Measurements from ENCODE around the gene BATF. TPM values are rescaled to one million over a fixed set of nuclear protein-coding genes. Genes with fewer than 3 reads are reported as not detected.

Gene BATF
- polyA plus RNA-seq, 1 donor from 2014 or later = not detected

- no peaks in the 10 kb centered on the region for H3F3A ChIP-seq (ENCODE audit: insufficient read depth, low read length, poor library complexity, severe bottlenecking)
- H3K9me2 ChIP-seq (ENCODE audit: insufficient read depth, low read length) = no peaks in the 10 kb centered on the region
- no peak overlapping the region for H3K9ac ChIP-seq (ENCODE audit: low read length)
- no peaks in the 10 kb centered on the region for H3K36me3 ChIP-seq (ENCODE audit: insufficient read depth, low read length)
- no peaks in the 10 kb centered on the region for H3K9me3 ChIP-seq (ENCODE audit: low read length)
- H2AFZ ChIP-seq (ENCODE audit: low read depth, low read length) = no peak overlapping the region
- H3K79me2 ChIP-seq (replicated peaks; ENCODE audit: insufficient read depth, low read length) = no peaks in the 10 kb centered on the region
- no peak for TF ChIP-seq CTCF (IDR thresholded peaks at IDR 0.05; ENCODE audit: poor library complexity, severe bottlenecking)
- TF ChIP-seq, protein P1, sequence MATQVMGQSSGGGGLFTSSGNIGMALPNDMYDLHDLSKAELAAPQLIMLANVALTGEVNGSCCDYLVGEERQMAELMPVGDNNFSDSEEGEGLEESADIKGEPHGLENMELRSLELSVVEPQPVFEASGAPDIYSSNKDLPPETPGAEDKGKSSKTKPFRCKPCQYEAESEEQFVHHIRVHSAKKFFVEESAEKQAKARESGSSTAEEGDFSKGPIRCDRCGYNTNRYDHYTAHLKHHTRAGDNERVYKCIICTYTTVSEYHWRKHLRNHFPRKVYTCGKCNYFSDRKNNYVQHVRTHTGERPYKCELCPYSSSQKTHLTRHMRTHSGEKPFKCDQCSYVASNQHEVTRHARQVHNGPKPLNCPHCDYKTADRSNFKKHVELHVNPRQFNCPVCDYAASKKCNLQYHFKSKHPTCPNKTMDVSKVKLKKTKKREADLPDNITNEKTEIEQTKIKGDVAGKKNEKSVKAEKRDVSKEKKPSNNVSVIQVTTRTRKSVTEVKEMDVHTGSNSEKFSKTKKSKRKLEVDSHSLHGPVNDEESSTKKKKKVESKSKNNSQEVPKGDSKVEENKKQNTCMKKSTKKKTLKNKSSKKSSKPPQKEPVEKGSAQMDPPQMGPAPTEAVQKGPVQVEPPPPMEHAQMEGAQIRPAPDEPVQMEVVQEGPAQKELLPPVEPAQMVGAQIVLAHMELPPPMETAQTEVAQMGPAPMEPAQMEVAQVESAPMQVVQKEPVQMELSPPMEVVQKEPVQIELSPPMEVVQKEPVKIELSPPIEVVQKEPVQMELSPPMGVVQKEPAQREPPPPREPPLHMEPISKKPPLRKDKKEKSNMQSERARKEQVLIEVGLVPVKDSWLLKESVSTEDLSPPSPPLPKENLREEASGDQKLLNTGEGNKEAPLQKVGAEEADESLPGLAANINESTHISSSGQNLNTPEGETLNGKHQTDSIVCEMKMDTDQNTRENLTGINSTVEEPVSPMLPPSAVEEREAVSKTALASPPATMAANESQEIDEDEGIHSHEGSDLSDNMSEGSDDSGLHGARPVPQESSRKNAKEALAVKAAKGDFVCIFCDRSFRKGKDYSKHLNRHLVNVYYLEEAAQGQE (IDR thresholded peaks at IDR 0.05; ENCODE audit: borderline replicate concordance) = no peak
- no peak for TF ChIP-seq MXI1 (conservative IDR thresholded peaks at IDR 0.05; ENCODE audit: poor library complexity, severe bottlenecking)
- no peak for TF ChIP-seq EP300 (conservative IDR thresholded peaks at IDR 0.05; ENCODE audit: poor library complexity, severe bottlenecking)
- TF ChIP-seq EZH2 (IDR thresholded peaks at IDR 0.05; ENCODE audit: borderline replicate concordance, insufficient read depth, low read length, poor library complexity, severe bottlenecking) = no peak
- TF ChIP-seq POLR2AphosphoS5 (IDR thresholded peaks at IDR 0.05) = no peak
- no peak for TF ChIP-seq SMC3 (conservative IDR thresholded peaks at IDR 0.05; ENCODE audit: poor library complexity)
- TF ChIP-seq TAF1 (IDR thresholded peaks at IDR 0.05; ENCODE audit: low read depth) = no peak
- TF ChIP-seq RAD21 (conservative IDR thresholded peaks at IDR 0.05) = no peak
- H3K4me3 ChIP-seq (ENCODE audit: low read length) = no peak overlapping the region
- H3K27me3 ChIP-seq (ENCODE audit: insufficient read depth, low read depth, low read length) = no peaks in the 10 kb centered on the region
- no peaks in the 10 kb centered on the region for H4K20me1 ChIP-seq (ENCODE audit: insufficient read depth)
- no peak overlapping the region for H3K27ac ChIP-seq (ENCODE audit: low read length)
- no peak overlapping the region for H3K4me2 ChIP-seq (ENCODE audit: low read length)
Measured at GRCh38 chr14:75491376-75491978, 30.8 kb upstream of the BATF start.

- Histone ChIP-seq H3K79me2 (replicated peaks; ENCODE audit: insufficient read depth, low read length) (no peaks in the 10 kb centered on the region), H3K4me2 (ENCODE audit: low read length) (no peak overlapping the region), H3F3A (ENCODE audit: insufficient read depth, low read length, poor library complexity, severe bottlenecking) (no peaks in the 10 kb centered on the region), H4K20me1 (ENCODE audit: insufficient read depth) (no peaks in the 10 kb centered on the region), H3K36me3 (ENCODE audit: insufficient read depth, low read length) (no peaks in the 10 kb centered on the region), H2AFZ (ENCODE audit: low read depth, low read length) (no peak overlapping the region), H3K27me3 (ENCODE audit: insufficient read depth, low read depth, low read length) (no peaks in the 10 kb centered on the region), H3K4me3 (ENCODE audit: low read length) (no peak overlapping the region), H3K9ac (ENCODE audit: low read length) (no peak overlapping the region), H3K9me2 (ENCODE audit: insufficient read depth, low read length) (no peaks in the 10 kb centered on the region), H3K9me3 (ENCODE audit: low read length) (no peaks in the 10 kb centered on the region), H3K27ac (ENCODE audit: low read length) (no peak overlapping the region)
- TF ChIP-seq EP300 (conservative IDR thresholded peaks at IDR 0.05; ENCODE audit: poor library complexity, severe bottlenecking) (no peak), MXI1 (conservative IDR thresholded peaks at IDR 0.05; ENCODE audit: poor library complexity, severe bottlenecking) (no peak), SMC3 (conservative IDR thresholded peaks at IDR 0.05; ENCODE audit: poor library complexity) (no peak), POLR2AphosphoS5 (IDR thresholded peaks at IDR 0.05) (no peak), RAD21 (conservative IDR thresholded peaks at IDR 0.05) (no peak)
Measured at GRCh38 chr14:75492832-75493591, 29.3 kb upstream of the BATF start.
